A549 (cell line): Measurements from ENCODE around the gene C1orf174.

Experiments
- HEYL ChIP-seq: fragments of 250-450 bp; sonication (Bioruptor Pico); IDR thresholded peaks from 2 replicates; pipeline ENCODE4 v1.8.0; 2021; ENCODE audit warnings: mild to moderate bottlenecking, moderate library complexity
- MAFK ChIP-seq: fragments of 450-650 bp; IDR thresholded peaks from 2 replicates; pipeline ENCODE4 v1.6.1; 2014; ENCODE audit not compliant: partially characterized antibody
- POLR2A ChIP-seq: IDR thresholded peaks from 2 replicates; pipeline ENCODE4 v1.6.1; 2012; ENCODE audit warnings: mild to moderate bottlenecking, low read length
- POLR2AphosphoS2 ChIP-seq: conservative IDR thresholded peaks from 2 replicates; pipeline ENCODE4 v1.6.1; 2012; ENCODE audit warnings: low read length, improper control_type of control experiment, inconsistent platforms
- SMC3 ChIP-seq: fragments of >200 bp; sonication (Bioruptor Twin); formaldehyde crosslinking; IDR thresholded peaks from 3 replicates; pipeline ENCODE4 v1.6.1; 2018; ENCODE audit warnings: inconsistent platforms
- TF ChIP-seq, protein P1 (sequence below): fragments of >200 bp; sonication (Bioruptor Twin); formaldehyde crosslinking; IDR thresholded peaks from 3 replicates; pipeline ENCODE4 v1.5.1; 2016

DNA sequence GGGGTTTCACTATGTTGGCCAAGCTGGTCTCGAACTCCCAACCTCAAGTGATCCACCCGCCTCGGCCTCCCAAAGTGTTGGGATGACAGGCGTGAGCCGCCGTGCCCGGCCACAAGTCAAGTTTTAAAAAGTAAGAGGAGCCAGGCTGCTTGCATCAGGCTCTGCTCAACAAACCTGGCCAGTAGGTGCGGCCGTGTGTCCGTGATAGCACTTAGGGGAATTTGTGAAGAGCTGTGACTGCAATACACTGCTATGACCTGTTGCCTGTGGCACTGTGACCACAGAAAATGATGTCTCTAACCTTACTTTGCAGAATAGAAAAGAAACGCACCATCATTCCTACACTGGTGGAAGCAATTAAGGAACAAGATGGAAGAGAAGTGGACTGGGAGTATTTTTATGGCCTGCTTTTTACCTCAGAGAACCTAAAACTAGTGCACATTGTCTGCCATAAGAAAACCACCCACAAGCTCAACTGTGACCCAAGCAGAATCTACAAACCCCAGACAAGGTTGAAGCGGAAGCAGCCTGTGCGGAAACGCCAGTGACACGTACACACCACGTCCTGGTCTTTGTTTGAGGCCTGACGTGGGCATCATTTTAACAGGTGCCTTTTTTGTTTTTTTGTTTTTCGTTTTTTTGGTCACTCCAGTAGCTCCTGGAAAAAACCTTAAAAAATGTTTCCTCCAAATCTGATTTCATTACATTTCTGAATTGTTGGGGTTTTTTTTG is 16.7 kb downstream of the C1orf174 start:
- no peak for TF ChIP-seq POLR2A
- no peak for TF ChIP-seq POLR2AphosphoS2
- TF ChIP-seq, protein P1, sequence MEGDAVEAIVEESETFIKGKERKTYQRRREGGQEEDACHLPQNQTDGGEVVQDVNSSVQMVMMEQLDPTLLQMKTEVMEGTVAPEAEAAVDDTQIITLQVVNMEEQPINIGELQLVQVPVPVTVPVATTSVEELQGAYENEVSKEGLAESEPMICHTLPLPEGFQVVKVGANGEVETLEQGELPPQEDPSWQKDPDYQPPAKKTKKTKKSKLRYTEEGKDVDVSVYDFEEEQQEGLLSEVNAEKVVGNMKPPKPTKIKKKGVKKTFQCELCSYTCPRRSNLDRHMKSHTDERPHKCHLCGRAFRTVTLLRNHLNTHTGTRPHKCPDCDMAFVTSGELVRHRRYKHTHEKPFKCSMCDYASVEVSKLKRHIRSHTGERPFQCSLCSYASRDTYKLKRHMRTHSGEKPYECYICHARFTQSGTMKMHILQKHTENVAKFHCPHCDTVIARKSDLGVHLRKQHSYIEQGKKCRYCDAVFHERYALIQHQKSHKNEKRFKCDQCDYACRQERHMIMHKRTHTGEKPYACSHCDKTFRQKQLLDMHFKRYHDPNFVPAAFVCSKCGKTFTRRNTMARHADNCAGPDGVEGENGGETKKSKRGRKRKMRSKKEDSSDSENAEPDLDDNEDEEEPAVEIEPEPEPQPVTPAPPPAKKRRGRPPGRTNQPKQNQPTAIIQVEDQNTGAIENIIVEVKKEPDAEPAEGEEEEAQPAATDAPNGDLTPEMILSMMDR = no peak
- TF ChIP-seq HEYL (CRISPR knock-in tag) = no peak
- no peak for TF ChIP-seq MAFK
- TF ChIP-seq SMC3 = no peak
